SK-N-MC (cell line): Measurements from ENCODE around the gene HOMER3.

Experiments
- DNase-seq: peaks from one replicate; pipeline ENCODE4 v3.0.0-alpha.2; 2011; ENCODE audit warnings: low read depth, low spot score
- H3K27ac ChIP-seq: fragments of 200-600 bp; sonication (generic); 2 replicates; pipeline ENCODE4 v1.5.1; 2016; ENCODE audit warnings: mixed run types
- H3K36me3 ChIP-seq: fragments of 200-600 bp; sonication (generic); 2 replicates; pipeline ENCODE4 v1.6.1; 2017; ENCODE audit warnings: antibody characterized with exemption, low read length, mixed read lengths; ENCODE audit not compliant: insufficient read depth
- H3K4me3 ChIP-seq: fragments of 200-600 bp; sonication (generic); 2 replicates; pipeline ENCODE4 v1.5.1; 2016
- H3K9ac ChIP-seq: fragments of 200-600 bp; sonication (generic); 2 replicates; pipeline ENCODE4 v1.8.0; 2017; ENCODE audit warnings: mixed run types, mixed read lengths; ENCODE audit not compliant: insufficient read length
- H3K9me3 ChIP-seq: fragments of 200-600 bp; sonication (generic); 2 replicates; pipeline ENCODE4 v1.6.1; 2017; ENCODE audit warnings: low read depth, mild to moderate bottlenecking, antibody characterized with exemption, low read length, moderate library complexity, mixed read lengths
- EZH2 ChIP-seq: fragments of 200-600 bp; sonication (generic); IDR thresholded peaks from one replicate; pipeline ENCODE4 v1.6.1; 2017; ENCODE audit warnings: antibody characterized with exemption
- FOXP2 ChIP-seq: optimal IDR thresholded peaks from 2 replicates; pipeline ENCODE3; 2011; ENCODE audit warnings: mild to moderate bottlenecking, moderate library complexity; ENCODE audit not compliant: insufficient read depth; ENCODE audit errors: extremely low read length, control extremely low read depth
- POLR2AphosphoS5 ChIP-seq: IDR thresholded peaks from 2 replicates; pipeline ENCODE4 v1.6.1; 2012; ENCODE audit warnings: mild to moderate bottlenecking, low read depth, low read length, borderline replicate concordance

The HOMER3 gene

GRCh38 chr19:18975869-18976268, 34.9 kb upstream of the HOMER3 start:
- H3K27ac ChIP-seq = no peak overlapping the region
- H3K36me3 ChIP-seq = no peaks in the 10 kb centered on the region
- DNase-seq = peak; percentile 45
- TF ChIP-seq EZH2 (no peak), FOXP2 (no peak), POLR2AphosphoS5 (no peak)
- no peak overlapping the region for H3K4me3 ChIP-seq
- H3K9me3 ChIP-seq = no peaks in the 10 kb centered on the region
- H3K9ac ChIP-seq = no peak overlapping the region

- Histone ChIP-seq H3K9ac (no peak overlapping the region), H3K27ac (no peak overlapping the region), H3K9me3 (no peaks in the 10 kb centered on the region), H3K36me3 (no peaks in the 10 kb centered on the region), H3K4me3 (no peak overlapping the region)
- no peak for TF ChIP-seq POLR2AphosphoS5
- TF ChIP-seq FOXP2 = no peak
- no peak for TF ChIP-seq EZH2
- no peak for DNase-seq
Observed at GRCh38 chr19:18975011-18975410, 34.0 kb upstream of the HOMER3 start.

DNA sequence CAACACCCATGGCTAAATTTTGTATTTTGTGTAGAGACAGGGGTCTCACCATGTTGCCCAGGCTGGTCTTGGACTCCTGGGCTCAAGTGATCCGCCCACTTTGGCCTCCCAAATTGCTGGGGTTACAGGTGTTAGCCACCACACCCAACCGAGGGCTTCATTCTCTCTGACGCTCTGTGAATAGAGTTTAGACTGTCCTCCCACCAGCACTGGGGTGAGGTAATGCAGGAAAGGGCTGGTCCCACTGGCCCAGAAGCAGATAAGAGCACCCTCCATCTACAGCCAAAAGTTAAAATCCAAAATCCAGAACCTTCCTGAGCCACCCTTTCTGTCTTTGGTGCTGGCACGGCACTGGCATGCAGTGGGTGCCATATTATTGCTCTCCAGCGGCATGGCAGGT, 31.8 kb upstream of the HOMER3 start:
- Histone ChIP-seq H3K9me3 (no peaks in the 10 kb centered on the region), H3K4me3 (no peak overlapping the region), H3K27ac (no peak overlapping the region), H3K36me3 (no peaks in the 10 kb centered on the region), H3K9ac (no peak overlapping the region)
- no peak for DNase-seq
- TF ChIP-seq POLR2AphosphoS5 = no peak
- TF ChIP-seq EZH2 = no peak
- TF ChIP-seq FOXP2 = no peak

- Histone ChIP-seq H3K9ac (no peak overlapping the region), H3K4me3 (no peak overlapping the region), H3K9me3 (no peaks in the 10 kb centered on the region), H3K36me3 (no peaks in the 10 kb centered on the region), H3K27ac (no peak overlapping the region)
- TF ChIP-seq POLR2AphosphoS5 = no peak
- TF ChIP-seq EZH2 = no peak
- no peak for DNase-seq
Observed at GRCh38 chr19:18972301-18972811, 31.3 kb upstream of the HOMER3 start.

DNA sequence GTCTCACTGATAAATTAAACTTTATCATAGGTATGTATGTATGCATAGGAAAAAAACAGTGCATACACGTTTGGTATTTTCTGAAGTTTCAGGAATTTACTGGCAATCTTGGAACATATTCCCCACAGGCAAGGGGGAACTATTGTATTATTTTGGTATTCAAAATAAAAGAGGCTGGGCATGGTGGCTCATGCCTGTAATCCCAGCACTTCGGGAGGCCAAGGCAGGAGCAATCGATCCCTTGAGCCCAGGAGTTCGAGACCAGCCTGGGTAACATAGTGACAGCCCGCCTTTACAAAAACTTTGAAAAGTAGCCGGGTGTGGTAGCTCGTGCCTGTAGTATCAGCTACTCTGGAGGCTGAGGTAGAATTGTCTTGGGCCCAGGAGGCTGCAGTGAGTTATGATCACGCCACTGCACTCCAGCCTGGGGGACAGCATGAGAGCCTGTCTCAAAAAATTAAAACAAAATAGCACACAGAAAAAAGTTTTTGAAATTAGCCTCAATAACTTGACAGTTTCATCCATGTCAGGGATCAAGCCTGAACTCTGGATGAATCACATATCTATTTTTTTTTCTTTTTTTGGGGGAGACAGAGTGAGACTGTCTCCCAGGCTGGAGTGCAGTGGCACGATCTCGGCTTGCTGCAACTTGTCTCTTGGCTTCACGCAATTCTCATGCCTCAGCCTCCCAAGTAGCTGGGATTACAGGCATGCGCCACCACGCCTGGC, 29.1 kb upstream of the HOMER3 start:
- no peak overlapping the region for H3K4me3 ChIP-seq
- no peak for DNase-seq
- H3K9me3 ChIP-seq = no peaks in the 10 kb centered on the region
- no peak overlapping the region for H3K27ac ChIP-seq
- H3K36me3 ChIP-seq = no peaks in the 10 kb centered on the region
- TF ChIP-seq POLR2AphosphoS5 = no peak
- no peak for TF ChIP-seq FOXP2
- no peak overlapping the region for H3K9ac ChIP-seq

- TF ChIP-seq POLR2AphosphoS5 (no peak), EZH2 (no peak), FOXP2 (no peak)
Observed at GRCh38 chr19:18967358-18968146, 26.5 kb upstream of the HOMER3 start.

DNA sequence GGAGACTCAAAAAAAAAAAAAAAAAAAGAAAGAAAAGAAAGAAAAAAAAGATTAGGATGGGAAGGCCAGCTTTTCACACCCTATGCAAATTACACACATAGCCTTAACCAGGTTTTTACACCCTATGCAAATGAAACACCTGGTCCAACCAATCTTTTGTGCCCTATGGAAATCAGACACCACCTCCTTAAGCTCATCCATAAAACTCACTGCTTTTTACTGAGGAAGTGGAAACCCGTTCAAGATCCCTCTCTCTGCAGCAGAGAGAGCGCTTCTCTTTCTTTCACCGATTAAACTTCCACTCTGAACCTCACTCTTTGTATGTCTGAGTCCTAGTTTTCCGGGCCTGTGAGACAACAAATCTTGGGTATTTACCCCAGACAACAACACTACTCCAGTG, 25.3 kb upstream of the HOMER3 start:
- TF ChIP-seq POLR2AphosphoS5 (no peak), EZH2 (no peak), FOXP2 (no peak)
- no peak overlapping the region for H3K27ac ChIP-seq
- no peak overlapping the region for H3K4me3 ChIP-seq
- H3K9me3 ChIP-seq = no peaks in the 10 kb centered on the region
- no peak overlapping the region for H3K9ac ChIP-seq
- H3K36me3 ChIP-seq = no peaks in the 10 kb centered on the region
- DNase-seq = no peak

More at GRCh38 chr19:18967358-18968146, 26.5 kb upstream of the HOMER3 start:
- H3K36me3 ChIP-seq = no peaks in the 10 kb centered on the region
- H3K27ac ChIP-seq = no peak overlapping the region
- no peak overlapping the region for H3K4me3 ChIP-seq
- H3K9me3 ChIP-seq = no peaks in the 10 kb centered on the region
- DNase-seq = no peak
- no peak overlapping the region for H3K9ac ChIP-seq

- Histone ChIP-seq H3K9ac (no peak overlapping the region), H3K36me3 (no peaks in the 10 kb centered on the region), H3K4me3 (no peak overlapping the region), H3K9me3 (no peaks in the 10 kb centered on the region), H3K27ac (no peak overlapping the region)
- DNase-seq = no peak
- TF ChIP-seq POLR2AphosphoS5 (no peak), FOXP2 (no peak)
Observed at GRCh38 chr19:18964121-18964520, 23.1 kb upstream of the HOMER3 start.
